ENCODE results near the gene MTO1.
"Not testable (repeated sequence)": the region's sequence is repeated elsewhere in the genome, so short reads cannot be mapped to it uniquely, and the experiment has no call there.

MTO1 gene

GRCh38 chr6:73461537-73462350 is at the start of gene MTO1:
TSS of gene MTO1 (plus strand) at chr6:73461737. CDS start at chr6:73461855, 118 bp downstream.
- DNase-seq, result peak; percentile 71

GRCh38 chr6:73413102-73413501 is 48.4 kb upstream of the MTO1 start:
- no peak for DNase-seq

GRCh38 chr6:73418081-73418741 is 43.3 kb upstream of the MTO1 start:
- no peak for DNase-seq

DNA sequence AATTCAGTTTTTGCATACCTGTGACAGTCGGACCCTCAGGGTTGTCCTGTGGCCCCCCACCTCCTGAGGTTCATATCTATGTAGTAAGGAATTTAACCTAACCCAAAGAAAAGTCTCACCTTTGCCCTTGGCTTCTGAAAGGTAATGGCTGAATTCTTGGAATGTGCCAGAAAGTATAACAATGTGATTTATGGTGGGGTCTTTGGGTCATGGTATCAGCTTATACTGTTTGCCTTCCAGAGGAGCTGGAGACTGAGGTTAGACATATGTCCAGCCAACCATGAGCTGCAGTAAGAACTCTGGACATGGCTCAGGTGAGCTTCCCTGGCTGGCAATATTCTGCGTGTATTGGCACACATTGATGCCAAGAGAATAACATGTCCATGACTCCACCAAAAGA is 40.0 kb upstream of the MTO1 start:
- DNase-seq, result no peak

GRCh38 chr6:73435236-73435635 is 26.3 kb upstream of the MTO1 start:
- no peak for DNase-seq

DNA sequence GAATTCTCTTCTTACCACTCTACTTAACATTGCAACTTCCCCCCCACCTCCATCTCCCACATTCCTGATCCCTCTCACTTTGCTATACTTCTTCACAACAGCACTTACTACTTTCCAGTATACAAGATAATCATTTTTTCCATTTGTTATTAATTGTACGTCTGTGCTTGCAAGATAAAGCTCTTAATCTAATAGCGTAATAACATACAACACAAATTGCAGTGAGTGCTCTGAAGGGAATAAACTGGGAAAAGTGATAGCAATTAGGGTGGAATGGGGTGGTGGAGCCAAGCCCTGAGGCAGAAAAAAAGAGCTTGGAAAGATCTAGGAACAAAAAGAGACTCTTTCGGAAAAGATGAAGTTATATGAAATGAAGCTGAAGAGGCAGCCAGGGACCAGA is 18.0 kb upstream of the MTO1 start:
- no peak for DNase-seq

DNA sequence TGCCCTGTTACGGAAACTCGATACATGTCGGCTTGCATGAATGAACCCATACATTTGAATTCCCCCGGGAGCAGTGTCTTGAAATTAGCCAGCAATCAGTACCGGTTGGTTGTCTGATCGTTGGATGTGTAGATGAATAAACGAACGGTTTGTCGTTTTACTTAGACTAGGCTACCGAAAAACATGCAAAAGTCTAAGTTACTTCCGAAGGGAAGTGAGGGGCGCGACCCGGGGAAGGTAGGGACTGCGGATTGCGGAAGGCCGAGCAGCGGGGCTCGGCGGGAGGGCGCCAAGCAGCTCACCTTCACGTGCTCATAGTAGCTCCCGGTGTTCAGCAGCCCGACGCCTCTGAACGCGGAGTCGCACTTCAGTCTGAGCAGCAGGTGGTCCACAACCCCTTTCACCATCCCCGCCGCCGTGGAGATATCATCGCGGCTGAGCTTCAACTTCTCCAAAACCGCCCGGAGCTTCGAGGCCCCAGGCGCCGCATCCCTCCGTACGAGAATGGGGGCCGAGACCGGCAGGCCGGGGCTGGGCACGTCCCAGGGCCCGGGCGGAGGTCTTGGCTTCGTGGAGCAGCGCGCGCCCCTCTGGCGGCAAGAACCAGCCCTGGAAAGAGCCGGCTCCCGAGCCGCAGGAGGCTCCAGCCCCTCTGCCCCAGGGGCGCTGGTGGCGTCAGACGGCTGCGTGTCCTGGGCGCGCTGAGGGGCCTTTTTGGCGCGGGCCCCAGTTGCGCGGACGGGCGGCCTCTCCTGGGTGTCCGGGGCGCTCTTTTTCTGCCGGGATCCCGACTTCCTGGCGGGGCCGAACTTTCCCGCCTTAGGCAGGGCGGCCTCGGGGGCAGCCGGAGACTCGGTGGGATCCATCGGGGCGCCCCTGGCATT is 10.1 kb upstream of the MTO1 start:
- DNase-seq, result peak; percentile 41

DNA sequence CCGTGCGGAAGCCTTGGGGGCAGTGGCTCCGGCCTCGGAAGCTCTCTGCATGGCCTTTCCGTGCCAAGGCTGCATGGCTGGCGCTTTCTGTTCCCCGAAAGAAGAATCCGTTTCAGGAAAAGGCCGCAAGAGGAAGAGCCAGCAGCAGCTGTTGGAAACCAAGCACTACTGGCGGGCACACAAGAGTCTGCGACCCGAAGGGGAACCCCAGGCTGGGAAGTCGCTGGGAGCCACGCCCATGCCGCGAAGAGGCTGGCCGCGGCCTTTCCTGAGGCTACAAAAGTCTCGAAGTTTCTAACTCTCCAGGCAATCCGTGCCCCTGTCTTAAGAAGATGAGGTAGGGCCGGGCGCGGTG is 9.5 kb upstream of the MTO1 start, which contains the start of gene CGAS:
Gene CGAS, minus strand, starts transcription at position 191 of the 355 bp plus-strand sequence. Its CDS starts 116 bp downstream, at position 75.
- peak; percentile 65 for DNase-seq

- no peak for DNase-seq
These were observed 5.5 kb upstream of the MTO1 start for GRCh38 chr6:73455865-73456629.

DNA sequence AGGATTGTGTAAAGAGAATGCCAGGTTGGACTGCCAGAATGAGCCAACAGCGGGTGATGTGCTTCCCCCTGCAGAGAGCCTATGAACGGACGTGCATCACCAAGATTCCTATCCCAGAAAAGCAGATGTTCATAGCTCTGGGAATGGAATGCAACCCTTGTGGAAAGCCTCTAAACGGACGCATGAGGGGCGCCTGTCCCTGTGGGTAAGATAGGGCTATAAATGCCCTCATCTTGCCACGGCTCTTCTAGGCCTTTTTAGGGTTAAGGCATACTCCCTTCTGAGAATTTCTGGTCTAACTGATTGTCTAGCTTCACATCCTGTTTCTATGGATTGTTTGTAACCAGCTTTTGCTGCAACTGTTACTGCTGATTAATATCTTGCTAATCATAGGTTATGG is 2.1 kb upstream of the MTO1 start:
- DNase-seq, result not testable (repeated sequence)

DNA sequence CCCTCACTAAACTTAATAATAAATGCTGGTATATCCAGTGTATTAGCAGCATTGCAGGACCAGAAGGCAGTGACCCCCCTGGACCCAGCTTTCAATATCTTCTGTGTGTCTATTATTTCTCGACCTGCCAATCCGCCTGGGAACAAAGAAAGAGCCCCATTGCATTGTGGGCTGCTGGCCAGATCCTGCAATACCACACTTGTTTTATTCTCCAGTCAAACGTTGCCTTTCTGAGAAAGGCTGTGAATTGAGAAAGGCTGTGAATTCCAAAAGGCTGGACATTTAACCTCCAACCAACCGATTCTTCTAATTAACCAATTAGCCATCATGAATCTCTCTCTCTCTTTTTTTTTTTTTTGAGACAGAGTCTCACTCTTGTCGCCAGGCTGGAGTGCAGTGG is 1.5 kb upstream of the MTO1 start:
- DNase-seq, result no peak

DNA sequence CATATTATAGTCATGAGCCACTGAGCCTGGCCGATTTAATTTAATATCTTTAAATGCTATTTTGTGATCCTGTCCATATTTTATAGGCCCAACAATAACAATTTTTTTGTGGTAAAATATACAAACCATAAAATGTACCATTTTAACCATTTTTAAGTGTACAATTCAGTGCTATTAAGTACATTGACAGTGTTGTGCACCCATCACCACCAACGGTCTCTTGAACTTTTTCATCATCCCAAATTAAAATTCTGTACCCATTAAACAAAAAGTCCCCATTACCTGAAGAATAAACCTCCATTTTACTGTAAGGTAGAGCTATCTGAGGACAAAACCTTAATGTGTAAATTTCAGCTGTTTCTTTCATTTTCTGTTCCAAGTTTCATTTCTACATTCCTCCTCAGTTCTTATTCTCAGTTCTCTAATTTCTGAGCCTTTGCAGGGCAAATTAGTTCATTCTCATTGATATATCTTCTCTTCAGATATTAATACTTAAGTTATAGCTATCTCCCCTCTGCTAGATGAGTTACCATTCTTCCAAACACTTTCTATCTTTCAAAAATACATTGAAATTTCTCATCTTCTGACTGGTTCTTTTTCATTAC is 10.3 kb downstream of the MTO1 start:
- no peak for DNase-seq

- DNase-seq, result no peak
These were observed 15.2 kb downstream of the MTO1 start for GRCh38 chr6:73476723-73477122.

DNA sequence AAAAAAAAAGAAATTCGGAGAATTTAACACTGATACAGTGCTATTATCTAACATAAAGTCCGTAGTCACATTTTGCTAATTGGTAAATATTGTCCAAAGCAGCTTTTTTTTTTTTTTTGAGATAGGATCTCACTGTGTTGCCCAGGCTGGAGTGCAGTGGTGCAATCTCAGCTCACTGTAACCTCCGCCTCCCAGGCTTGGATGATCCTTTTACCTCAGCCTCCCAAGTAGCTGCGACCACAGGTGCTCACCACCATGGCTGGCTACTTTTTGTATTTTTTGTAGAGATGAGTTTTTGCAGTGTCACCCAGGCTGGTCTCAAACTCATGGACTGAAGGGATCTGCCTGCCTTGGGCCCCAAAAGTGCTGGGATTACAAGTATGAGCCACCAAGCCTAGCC is 15.9 kb downstream of the MTO1 start:
- DNase-seq, result no peak

- no peak for DNase-seq
These were observed 20.4 kb downstream of the MTO1 start for GRCh38 chr6:73481969-73482368.

GRCh38 chr6:73484438-73484837 is 22.9 kb downstream of the MTO1 start:
- no peak for DNase-seq

DNA sequence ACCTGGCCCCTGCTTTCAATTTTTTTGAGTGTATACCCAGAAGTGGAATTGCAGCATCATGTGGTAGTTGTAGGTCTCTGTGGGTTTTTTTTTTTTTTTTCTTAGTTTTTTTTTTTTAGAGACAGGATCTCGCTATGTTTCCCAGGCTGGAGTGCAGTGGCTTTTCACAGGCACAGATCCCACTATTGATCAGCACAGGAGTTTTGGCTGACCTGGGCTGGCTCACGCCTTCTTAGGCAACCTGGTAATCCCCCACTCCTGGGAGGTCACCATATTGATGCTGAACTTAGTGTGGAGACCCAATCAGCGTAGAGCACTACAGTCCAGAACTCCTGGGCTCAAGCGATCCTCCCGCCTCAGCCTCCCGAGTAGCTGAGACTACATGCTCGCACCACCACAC is 25.9 kb downstream of the MTO1 start:
- no peak for DNase-seq

- DNase-seq, result no peak
These were observed 29.8 kb downstream of the MTO1 start for GRCh38 chr6:73491377-73491776.

DNA sequence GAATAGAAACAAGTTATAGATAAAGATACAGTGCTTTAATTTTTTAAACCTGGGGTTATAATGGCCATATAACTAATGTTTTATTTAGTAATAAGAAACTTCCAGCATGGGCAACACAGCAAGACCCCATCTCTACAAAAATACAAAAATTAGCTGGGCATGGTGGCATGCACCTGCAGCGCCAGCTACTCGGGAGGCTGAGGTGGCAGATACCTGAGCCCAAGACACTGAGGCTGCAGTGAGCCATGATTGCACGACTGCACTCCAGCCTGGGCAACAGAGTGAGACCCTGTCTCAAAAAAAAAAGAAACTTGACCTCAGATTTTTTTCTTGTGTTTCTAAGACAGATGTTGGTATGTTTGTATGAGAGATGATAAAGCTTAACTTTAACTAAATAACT is 36.4 kb downstream of the MTO1 start:
- no peak for DNase-seq

GRCh38 chr6:73503027-73503772 is 41.7 kb downstream of the MTO1 start:
- no peak for DNase-seq

GRCh38 chr6:73504160-73504559 is 42.6 kb downstream of the MTO1 start:
- no peak for DNase-seq
